ENCODE measurements around the gene COX8C.

- no peak for TF ChIP-seq YY1 (IDR thresholded peaks at IDR 0.05; ENCODE audit: low read depth, low read length)
- TF ChIP-seq CBX8 (IDR thresholded peaks at IDR 0.05; ENCODE audit: borderline replicate concordance, low read depth, low read length): no peak
Observed at GRCh38 chr14:93337143-93337753, 9.7 kb upstream of the COX8C start.

Data from H1 (cell line).